Fibroblast of lung (primary cell): ENCODE measurements around the gene SEC24A.

ENCODE experiments used
- CTCF ChIP-seq, 2 donors: IDR thresholded peaks in 1 of 2; conservative IDR thresholded peaks in 1 of 2; 1 replicate in 1 of 2; 2 replicates in 1 of 2; pipeline ENCODE4 v1.5.1; 2011 to 2012; ENCODE audit warnings: low read length in 2 of 2, control low read depth in 1 of 2, inconsistent platforms in 1 of 2, low read depth in 1 of 2, mild to moderate bottlenecking in 1 of 2
- EZH2 ChIP-seq: IDR thresholded peaks from 2 replicates; pipeline ENCODE4 v1.5.1; 2012; ENCODE audit warnings: low read length, control low read depth, mild to moderate bottlenecking; ENCODE audit errors: missing control alignments

GRCh38 chr5:134758176-134758503, 109.6 kb downstream of the SEC24A start:
- no peak for TF ChIP-seq EZH2
- no peak for TF ChIP-seq CTCF (conservative IDR thresholded peaks at IDR 0.05 in 1 of 2, IDR thresholded peaks at IDR 0.05 in 1 of 2; ENCODE audit: low read depth in 1 of 2, low read length in 2 of 2)
